ENCODE data around the gene ATP13A3.

- no peak for TF ChIP-seq CTCF (conservative IDR thresholded peaks at IDR 0.05; ENCODE audit: low read depth, low read length)
- TF ChIP-seq MXI1 (IDR thresholded peaks at IDR 0.05; ENCODE audit: borderline replicate concordance, low read depth, low read length) = no peak
- no peak for TF ChIP-seq CHD1 (IDR thresholded peaks at IDR 0.05; ENCODE audit: low read depth, low read length)
- TF ChIP-seq RCOR1 (IDR thresholded peaks at IDR 0.05; ENCODE audit: insufficient replicate concordance, low read length) = no peak
- no peak for TF ChIP-seq CEBPB (IDR thresholded peaks at IDR 0.05; ENCODE audit: low read depth, low read length)
These were observed 30.5 kb upstream of the ATP13A3 start for GRCh38 chr3:194517333-194517732.

All from IMR-90 (cell line).